ENCODE data around the gene CHURC1. TPM values are rescaled to one million over a fixed set of nuclear protein-coding genes. Genes with fewer than 3 reads are reported as not detected.

Gene CHURC1
- total and polyA plus RNA-seq, 11 donors, result 51.0 to 106 (median 72.3) TPM

- DNase-seq (no peak), ATAC-seq (no peak)
- intact Hi-C loops (cut with DNase I), result no loop called here
- Histone ChIP-seq H3K36me3 (peaks cover 0 to 79% (median 64%) of the 10 kb centered on the region in 9 donors), H3K4me3 (no peak overlapping the region), H3K27ac (peak overlapping the region in 6 of 12 donors; percentile 1 to 58 (median 25)), H3K27me3 (no peaks in the 10 kb centered on the region), H3K4me1 (peaks cover 0 to 46% (median 19%) of the 10 kb centered on the region in 12 donors), H3K9me3 (no peaks in the 10 kb centered on the region)
- TF ChIP-seq CTCF (IDR thresholded peaks at IDR 0.05) (no peak), POLR2A (IDR thresholded peaks at IDR 0.05) (no peak)
- 50 to 70% (median 63%) methylated on average over 4 of the region's 4 CpGs for WGBS, 4 donors
Observed at GRCh38 chr14:64926398-64926995, 12.2 kb downstream of the CHURC1 start.

GRCh38 chr14:64927031-64927430, 12.8 kb downstream of the CHURC1 start:
- peak overlapping the region in 4 of 12 donors; percentile 1 to 58 (median 38) for H3K27ac ChIP-seq
- intact Hi-C loops (cut with DNase I), result no loop called here
- WGBS, 4 donors, result 75 to 93% (median 90%) methylated on average over 3 of the region's 3 CpGs
- no peak for DNase-seq
- TF ChIP-seq POLR2A (IDR thresholded peaks at IDR 0.05) (no peak), CTCF (IDR thresholded peaks at IDR 0.05) (no peak)
- no peaks in the 10 kb centered on the region for H3K9me3 ChIP-seq
- no peaks in the 10 kb centered on the region for H3K27me3 ChIP-seq
- no peak for ATAC-seq
- H3K4me3 ChIP-seq, result no peak overlapping the region
- H3K4me1 ChIP-seq, result peaks cover 0 to 46% (median 19%) of the 10 kb centered on the region in 12 donors
- H3K36me3 ChIP-seq, result peaks cover 0 to 84% (median 68%) of the 10 kb centered on the region in 9 donors

- H3K27me3 ChIP-seq, result no peaks in the 10 kb centered on the region
- WGBS, 4 donors, result 84 to 87% (median 86%) methylated on average over 7 of the region's 7 CpGs
- no peaks in the 10 kb centered on the region for H3K9me3 ChIP-seq
- H3K4me1 ChIP-seq, result peaks cover 0 to 46% (median 19%) of the 10 kb centered on the region in 12 donors
- peaks cover 0 to 97% (median 82%) of the 10 kb centered on the region in 9 donors for H3K36me3 ChIP-seq
- intact Hi-C loops (cut with DNase I), result no loop called here
- no peak for ATAC-seq
- no peak overlapping the region for H3K4me3 ChIP-seq
- no peak for DNase-seq
- TF ChIP-seq CTCF (IDR thresholded peaks at IDR 0.05) (no peak), POLR2A (IDR thresholded peaks at IDR 0.05) (no peak)
- peak overlapping the region in 6 of 12 donors; percentile 52 to 78 (median 64) for H3K27ac ChIP-seq
Observed at GRCh38 chr14:64928239-64929013, 14.2 kb downstream of the CHURC1 start.

GRCh38 chr14:64929014-64929359, 14.7 kb downstream of the CHURC1 start:
- Histone ChIP-seq H3K27me3 (no peaks in the 10 kb centered on the region), H3K27ac (peak overlapping the region in 9 of 12 donors; percentile 52 to 86 (median 71)), H3K9me3 (no peaks in the 10 kb centered on the region), H3K4me1 (peaks cover 0 to 46% (median 19%) of the 10 kb centered on the region in 12 donors), H3K4me3 (no peak overlapping the region), H3K36me3 (peaks cover 0 to 99% (median 84%) of the 10 kb centered on the region in 9 donors)
- intact Hi-C loops (cut with DNase I), result no loop called here
- TF ChIP-seq POLR2A (IDR thresholded peaks at IDR 0.05) (no peak), CTCF (IDR thresholded peaks at IDR 0.05) (no peak)
- WGBS, 4 donors, result 95 to 97% (median 96%) methylated on average over 3 of the region's 3 CpGs
- DNase-seq (no peak), ATAC-seq (no peak)
